ENCODE data around the gene CNTNAP5. TPM values are rescaled to one million over a fixed set of nuclear protein-coding genes. Genes with fewer than 3 reads are reported as not detected.
A peak's percentile ranks its signal among the peaks of the same experiment; 100 is the strongest.

Gene CNTNAP5
- total and polyA plus RNA-seq, 2 of the 13 experiments (the other 11 are each of a cell fraction or from before 2014, with no cell fraction given): not detected

- Histone ChIP-seq H3K79me2 (ENCODE audit: insufficient read depth, low read length) (no peaks in the 10 kb centered on the region), H3K36me3 (replicated peaks in 1 of 2; ENCODE audit: control insufficient read depth in 1 of 2, insufficient read depth in 2 of 2, low read length in 2 of 2) (no peaks in the 10 kb centered on the region), H2AFZ (ENCODE audit: low read length) (no peak overlapping the region), H3K27me3 (ENCODE audit: control insufficient read depth in 1 of 2, insufficient read depth in 2 of 2, low read length in 2 of 2) (no peaks in the 10 kb centered on the region; a peak in 1 of 5 replicates), H3K9ac (ENCODE audit: insufficient read depth, low read depth, low read length) (no peak overlapping the region), H4K20me1 (ENCODE audit: insufficient read depth, low read length) (no peaks in the 10 kb centered on the region), H3K4me1 (ENCODE audit: insufficient read depth, low read length) (peaks cover 20% of the 10 kb centered on the region), H3K4me3 (replicated peaks in 1 of 3; ENCODE audit: insufficient read depth in 1 of 3, low read depth in 2 of 3, low read length in 3 of 3) (no peak overlapping the region), H3K9me3 (ENCODE audit: low read length) (no peaks in the 10 kb centered on the region), H3K27ac (ENCODE audit: extremely low read length, insufficient read depth, low read length) (no peak overlapping the region), H3K4me2 (ENCODE audit: low read depth, low read length) (no peak overlapping the region)
- FAIRE-seq (no peak), ATAC-seq (no peak), DNase-seq (ENCODE audit: low spot score) (no peak)
- CTCF ChIA-PET (ENCODE audit: low intra/inter-chr PET ratio, low total read pairs): no interaction called here
- POLR2A ChIA-PET: no interaction called here
- intact Hi-C loops (cut with micrococcal nuclease; ENCODE audit: unreplicated experiment): loop anchor here (10.0 kb wide), 1 partner anchor 537 kb away; the partner anchor contains the start of gene CNTNAP5
- BruUV-seq (replicated peaks): no TSS peak
- in situ Hi-C loops (cut with HindIII; ENCODE audit: extremely low pct_ligation_motif_present, low pct_unique_long_range_greater_than_20kb): no loop called here
- WGBS (ENCODE audit: low lambda C conversion rate): 18% methylated on average over 2 of the region's 2 CpGs
- TF ChIP-seq MXD4 (CRISPR knock-in tag; IDR thresholded peaks at IDR 0.05): no peak
- peak; percentile 65 for TF ChIP-seq MAFF (IDR thresholded peaks at IDR 0.05; ENCODE audit: low read depth, low read length)
- peak; percentile 53 to 80 for TF ChIP-seq MAFK (conservative IDR thresholded peaks at IDR 0.05 in 1 of 2, IDR thresholded peaks at IDR 0.05 in 1 of 2; ENCODE audit: low read length in 2 of 2)
- TF ChIP-seq CENPX (CRISPR knock-in tag; IDR thresholded peaks at IDR 0.05): no peak
These were observed 536.4 kb downstream of the CNTNAP5 start for GRCh38 chr2:124561486-124561885.

- in situ Hi-C loops (cut with HindIII; ENCODE audit: extremely low pct_ligation_motif_present, low pct_unique_long_range_greater_than_20kb): no loop called here
- TF ChIP-seq HMGXB4 (CRISPR knock-in tag; IDR thresholded peaks at IDR 0.05; ENCODE audit: borderline replicate concordance in 1 of 2, low read depth in 1 of 2) (0 out of 4 replicates have a peak, but pooled peaks of 1 of the 2 experiments have one; percentile 25), ZFX (CRISPR knock-in tag; IDR thresholded peaks at IDR 0.05; ENCODE audit: low read depth) (no peak), RAD21 (CRISPR knock-in tag; IDR thresholded peaks at IDR 0.05) (0 out of 2 replicates have a peak, but pooled peaks have one; percentile 20), TAF15 (IDR thresholded peaks at IDR 0.05; ENCODE audit: low read depth, low read length, poor library complexity, severe bottlenecking) (no peak), ZMYM2 (CRISPR knock-in tag; IDR thresholded peaks at IDR 0.05) (no peak), ZNF564 (CRISPR knock-in tag; IDR thresholded peaks at IDR 0.05) (no peak), ZNF367 (CRISPR knock-in tag; IDR thresholded peaks at IDR 0.05; ENCODE audit: borderline replicate concordance) (no peak), RAD51 (IDR thresholded peaks at IDR 0.05; ENCODE audit: borderline replicate concordance) (no peak), GABPA (IDR thresholded peaks at IDR 0.05; ENCODE audit: low read depth, low read length) (no peak), GABPA (CRISPR knock-in tag; IDR thresholded peaks at IDR 0.05; ENCODE audit: low read depth) (peak; percentile 44; the same call in 1 of the 2 replicates), NONO (IDR thresholded peaks at IDR 0.05) (no peak), NONO (CRISPR knock-in tag; conservative IDR thresholded peaks at IDR 0.05) (0 out of 2 replicates have a peak, but pooled peaks have one; percentile 16), SYNCRIP (IDR thresholded peaks at IDR 0.05; ENCODE audit: insufficient read depth, low read depth, low read length) (no peak), DPF2 (CRISPR knock-in tag; IDR thresholded peaks at IDR 0.05; ENCODE audit: borderline replicate concordance, low read depth) (no peak), FOXA1 (IDR thresholded peaks at IDR 0.05) (no peak), FOXA1 (CRISPR knock-in tag; IDR thresholded peaks at IDR 0.05) (0 out of 2 replicates have a peak, but pooled peaks have one; percentile 18)
These were observed 538.3 kb downstream of the CNTNAP5 start for GRCh38 chr2:124563426-124563825.

More at GRCh38 chr2:124563426-124563825, 538.3 kb downstream of the CNTNAP5 start:
- Histone ChIP-seq H4K20me1 (ENCODE audit: insufficient read depth, low read length) (no peaks in the 10 kb centered on the region), H3K79me2 (ENCODE audit: insufficient read depth, low read length) (no peaks in the 10 kb centered on the region), H2AFZ (ENCODE audit: low read length) (peak overlapping the region; percentile 7), H3K9me3 (ENCODE audit: low read length) (no peaks in the 10 kb centered on the region), H3K4me1 (ENCODE audit: insufficient read depth, low read length) (peaks cover 39% of the 10 kb centered on the region), H3K27me3 (ENCODE audit: control insufficient read depth in 1 of 2, insufficient read depth in 2 of 2, low read length in 2 of 2) (no peaks in the 10 kb centered on the region), H3K36me3 (replicated peaks in 1 of 2; ENCODE audit: control insufficient read depth in 1 of 2, insufficient read depth in 2 of 2, low read length in 2 of 2) (no peaks in the 10 kb centered on the region), H3K27ac (ENCODE audit: extremely low read length, insufficient read depth, low read length) (no peak overlapping the region), H3K9ac (ENCODE audit: insufficient read depth, low read depth, low read length) (no peak overlapping the region), H3K4me2 (ENCODE audit: low read depth, low read length) (no peak overlapping the region), H3K4me3 (replicated peaks in 1 of 3; ENCODE audit: insufficient read depth in 1 of 3, low read depth in 2 of 3, low read length in 3 of 3) (no peak overlapping the region)
- no TSS peak for BruUV-seq (replicated peaks)
- ATAC-seq (peak; percentile 64), FAIRE-seq (peak; percentile 40), DNase-seq (ENCODE audit: low spot score) (peak; percentile 23)
- intact Hi-C loops (cut with micrococcal nuclease; ENCODE audit: unreplicated experiment): loop anchor here (1.0 to 10.0 kb wide), 2 partner anchors 247 to 539 kb away; partner anchors contain the start of gene CNTNAP5
- CTCF ChIA-PET (ENCODE audit: low intra/inter-chr PET ratio, low total read pairs): no interaction called here
- POLR2A ChIA-PET: no interaction called here
